ENCODE data around the gene TMEM212. TPM values are rescaled to one million over a fixed set of nuclear protein-coding genes. Genes with fewer than 3 reads are reported as not detected.

Gene TMEM212
- total and polyA plus RNA-seq, 9 of the 15 experiments (the other 6 are each of a cell fraction or from before 2014, with no cell fraction given): not detected

- TF ChIP-seq SIX5 (IDR thresholded peaks at IDR 0.05; ENCODE audit: borderline replicate concordance in 1 of 2, insufficient read depth in 1 of 2, low read depth in 1 of 2, low read length in 2 of 2): no peak
- TF ChIP-seq ZNF23 (CRISPR knock-in tag; IDR thresholded peaks at IDR 0.05): no peak
- no peak for TF ChIP-seq SP1 (CRISPR knock-in tag; IDR thresholded peaks at IDR 0.05)
- no peak for TF ChIP-seq SREBF2 (CRISPR knock-in tag; IDR thresholded peaks at IDR 0.05)
- no peak for TF ChIP-seq NFATC3 (IDR thresholded peaks at IDR 0.05)
- TF ChIP-seq GTF2A2 (tag; IDR thresholded peaks at IDR 0.05): no peak
- no peak for TF ChIP-seq CREB1 (IDR thresholded peaks at IDR 0.05)
- no peak for TF ChIP-seq CREB1 (CRISPR knock-in tag; IDR thresholded peaks at IDR 0.05)
- no peak for TF ChIP-seq ZNF696 (CRISPR knock-in tag; conservative IDR thresholded peaks at IDR 0.05)
- no peak for TF ChIP-seq POLR2AphosphoS5 (IDR thresholded peaks at IDR 0.05; ENCODE audit: control insufficient read depth, insufficient read depth, low read depth, low read length)
- TF ChIP-seq IRF2 (CRISPR knock-in tag; IDR thresholded peaks at IDR 0.05): no peak
- peak; percentile 67; the same call in 1 of the 2 replicates for TF ChIP-seq ZBTB49 (CRISPR knock-in tag; IDR thresholded peaks at IDR 0.05; ENCODE audit: borderline replicate concordance)
- no peak for TF ChIP-seq MYNN (IDR thresholded peaks at IDR 0.05)
- no peak for TF ChIP-seq MYNN (CRISPR knock-in tag; IDR thresholded peaks at IDR 0.05)
- peak; percentile 41; the same call in 1 of the 2 replicates for TF ChIP-seq MYC (IDR thresholded peaks at IDR 0.05; ENCODE audit: low read depth, low read length)
- no peak for TF ChIP-seq MYC (CRISPR knock-in tag; IDR thresholded peaks at IDR 0.05; ENCODE audit: borderline replicate concordance, low read depth)
- no peak for TF ChIP-seq CREB5 (CRISPR knock-in tag; IDR thresholded peaks at IDR 0.05)
- 0 out of 2 replicates have a peak, but pooled peaks have one; percentile 28 for TF ChIP-seq ZNF224 (CRISPR knock-in tag; IDR thresholded peaks at IDR 0.05)
- TF ChIP-seq FOXO4 (CRISPR knock-in tag; IDR thresholded peaks at IDR 0.05): no peak
- TF ChIP-seq THRA (IDR thresholded peaks at IDR 0.05): no peak
- TF ChIP-seq ZC3H11A (IDR thresholded peaks at IDR 0.05; ENCODE audit: low read depth, low read length): no peak
- TF ChIP-seq ZNF395 (CRISPR knock-in tag; IDR thresholded peaks at IDR 0.05): no peak
These were observed 33.6 kb upstream of the TMEM212 start (continued) for GRCh38 chr3:171809611-171809860.
